HG03060 (cell line): Measurements from ENCODE around the gene P2RY2.
"Not testable (repeated sequence)": the region's sequence is repeated elsewhere in the genome, so short reads cannot be mapped to it uniquely, and the experiment has no call there.

ENCODE experiments used
- ATAC-seq: cut with Tn5 transposase; IDR thresholded peaks from one replicate; pipeline ENCODE4 v1.9.1; 2021; ENCODE audit warnings: low read depth, moderate number of reproducible peaks; ENCODE audit not compliant: unreplicated experiment

The P2RY2 gene

DNA sequence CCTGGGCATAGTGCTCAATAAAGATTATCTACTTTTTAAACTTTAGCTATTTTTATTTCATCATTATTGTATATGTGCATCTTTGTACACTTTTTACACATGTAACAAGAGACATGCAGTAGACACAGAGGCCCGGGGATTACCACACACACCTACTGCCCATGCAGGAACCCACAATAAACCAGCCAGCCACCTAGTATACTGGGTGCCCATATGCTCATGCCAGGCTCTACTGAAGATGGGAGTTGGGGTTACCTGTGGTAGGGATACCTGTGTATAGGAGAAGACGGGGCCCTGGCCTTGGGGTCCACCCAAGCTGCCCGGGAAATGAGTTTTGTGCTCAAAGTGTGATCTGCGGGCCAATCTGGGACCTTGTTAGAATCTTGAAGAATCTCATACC is 31.2 kb upstream of the P2RY2 start:
- no peak for ATAC-seq

DNA sequence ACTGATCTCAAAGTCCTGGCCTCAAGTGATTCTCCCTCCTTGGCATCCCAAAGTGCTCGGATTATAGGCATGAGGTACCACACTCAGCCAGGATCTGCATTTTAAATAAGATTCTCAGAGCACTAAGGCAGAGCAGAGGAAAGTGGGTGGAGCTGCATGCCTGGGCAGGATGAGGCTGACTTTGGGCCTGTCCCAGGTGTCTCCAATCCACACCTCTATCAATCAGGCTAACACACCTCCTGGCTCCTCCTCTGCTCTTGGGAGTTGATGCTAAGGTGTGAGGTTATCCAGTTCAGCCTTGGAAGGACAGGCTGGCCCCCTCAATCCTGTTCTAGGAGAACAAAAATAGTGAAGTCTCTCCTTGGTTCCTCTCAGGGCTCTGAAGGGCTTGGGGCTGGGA is 30.2 kb upstream of the P2RY2 start:
- ATAC-seq, result no peak

DNA sequence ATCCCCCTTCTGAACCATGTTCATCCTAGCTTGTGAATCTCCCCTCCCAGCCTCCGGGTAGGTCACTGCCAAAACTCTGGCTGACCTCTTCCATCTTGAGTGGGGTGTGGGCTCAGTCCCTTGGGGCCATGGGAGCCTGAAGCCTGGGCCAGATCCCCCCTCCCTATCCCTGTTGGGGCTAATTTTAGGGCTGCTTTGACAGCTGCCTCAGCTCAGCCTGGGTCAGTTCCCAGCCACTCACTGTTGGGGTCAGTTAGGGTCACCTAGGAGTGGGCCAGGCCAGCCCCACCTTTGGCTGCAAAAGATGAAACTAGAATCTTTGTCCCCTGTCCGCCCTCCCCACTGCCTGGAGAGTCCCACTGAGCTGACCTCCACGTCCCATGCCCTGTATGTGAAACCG is 29.8 kb upstream of the P2RY2 start:
- ATAC-seq, result no peak

DNA sequence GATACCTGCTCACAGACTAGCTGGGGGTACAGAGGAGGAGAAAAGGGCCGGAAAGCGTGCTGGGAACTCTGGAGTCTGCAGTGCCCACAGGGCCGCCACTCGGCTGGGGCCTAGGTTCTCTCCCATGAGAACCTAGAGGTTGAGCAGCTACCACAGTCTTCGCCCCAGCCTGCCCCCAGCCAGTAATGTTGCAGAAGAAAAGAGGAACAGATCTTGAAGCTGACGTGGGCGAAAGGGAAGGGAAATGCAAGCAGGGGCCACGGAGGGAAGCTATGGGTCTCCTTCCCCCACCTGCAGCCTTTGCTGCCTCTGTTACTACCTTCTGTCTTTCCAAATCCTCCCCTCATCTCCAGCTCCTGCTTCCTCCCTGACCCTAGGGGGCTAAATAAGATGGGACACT is 28.8 kb upstream of the P2RY2 start:
- no peak for ATAC-seq

DNA sequence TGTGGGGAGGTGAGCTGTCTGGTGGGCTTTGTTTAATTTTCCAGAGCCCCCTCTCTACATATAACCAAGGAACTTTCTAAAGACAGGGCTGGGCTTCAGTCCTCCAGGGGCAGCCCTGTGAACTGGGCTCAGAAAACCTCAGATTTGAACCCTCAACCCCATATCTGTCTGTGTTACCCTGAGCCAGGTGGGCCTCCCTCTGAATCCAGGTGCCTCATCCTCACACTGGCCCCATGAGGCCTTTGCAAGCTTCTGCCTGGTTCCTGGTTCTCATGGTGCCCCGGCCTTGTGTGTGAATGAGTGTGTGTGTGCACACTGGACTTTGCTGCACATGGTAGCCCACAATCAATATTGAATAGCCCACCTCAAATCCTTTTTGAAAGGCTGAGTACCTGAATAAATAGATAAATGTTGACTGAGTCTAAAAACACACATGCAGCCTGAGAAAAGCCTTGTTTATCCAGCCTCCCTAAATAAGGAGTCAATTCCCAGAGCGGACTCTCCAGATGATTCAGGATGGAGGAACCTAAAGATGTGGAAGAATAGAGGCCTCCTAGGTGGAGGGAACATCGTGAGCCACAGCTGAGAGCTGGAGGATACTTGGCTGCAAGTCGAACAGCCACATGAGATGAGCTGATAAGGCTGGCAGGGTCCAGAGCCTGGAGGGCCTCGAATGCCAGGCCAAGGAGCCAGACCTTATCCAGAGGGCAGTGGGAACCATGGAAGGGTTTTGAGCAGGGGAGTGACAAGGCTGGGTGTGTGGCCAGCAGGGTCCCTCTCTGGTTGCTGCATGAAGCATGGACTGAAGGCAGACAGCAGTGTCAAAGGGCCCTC is 28.1 kb upstream of the P2RY2 start:
- no peak for ATAC-seq

DNA sequence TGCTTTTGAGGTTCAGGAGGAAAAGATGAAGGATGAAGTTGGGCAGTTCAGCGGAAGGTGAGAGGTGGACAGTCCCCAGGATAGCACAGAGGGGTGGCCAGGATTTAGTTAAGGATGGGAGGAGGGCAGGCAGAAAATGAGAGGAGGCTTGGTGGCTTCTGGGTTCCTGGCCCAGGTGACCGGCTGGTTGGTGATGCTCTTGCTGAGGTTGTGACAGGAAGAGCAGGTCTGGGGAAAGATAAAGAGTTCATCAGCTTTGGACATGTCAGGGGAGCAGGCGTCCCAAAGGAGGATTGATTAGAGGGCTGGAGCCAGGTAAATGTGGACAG is 27.6 kb upstream of the P2RY2 start:
- ATAC-seq, result no peak

DNA sequence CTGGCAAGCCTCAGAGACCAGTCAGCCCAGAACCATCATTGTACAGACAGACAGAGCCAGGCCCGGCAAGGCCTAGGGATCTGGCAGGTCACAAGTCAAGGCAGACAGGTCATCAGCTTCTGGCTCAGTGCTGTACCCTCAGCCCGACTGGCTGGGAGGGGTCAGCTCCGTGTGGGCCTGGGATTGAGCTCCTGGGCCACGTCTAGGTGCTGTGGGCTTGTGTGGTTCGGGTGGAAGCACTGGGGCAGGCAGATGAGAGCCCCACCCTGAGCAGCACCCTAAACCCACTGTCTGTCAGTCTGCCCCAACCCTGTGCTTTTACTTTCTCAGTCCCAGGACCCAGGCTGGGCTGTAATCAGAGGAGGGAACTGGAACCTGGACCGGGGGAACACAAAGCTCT is 26.9 kb upstream of the P2RY2 start:
- ATAC-seq, result no peak

DNA sequence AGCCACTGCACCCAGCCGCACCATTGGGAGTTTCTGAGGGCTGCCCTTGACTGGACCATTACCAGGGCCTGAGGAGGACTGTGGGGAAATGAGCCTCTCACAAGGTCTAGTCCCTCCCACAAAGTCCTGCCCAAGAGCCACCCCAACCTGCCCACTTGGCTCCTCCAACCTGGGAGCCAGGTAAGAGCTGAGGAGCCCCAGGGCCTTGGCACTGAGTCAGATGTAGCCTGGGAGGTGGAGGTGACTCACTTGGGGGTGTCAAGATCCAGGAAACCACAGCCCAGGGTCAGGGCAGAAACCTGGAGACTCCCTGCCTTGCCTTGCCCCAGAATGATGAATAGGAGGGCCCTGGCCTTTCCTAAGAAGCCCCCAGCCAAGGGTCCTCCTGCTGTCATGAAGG is 25.8 kb upstream of the P2RY2 start:
- no peak for ATAC-seq

DNA sequence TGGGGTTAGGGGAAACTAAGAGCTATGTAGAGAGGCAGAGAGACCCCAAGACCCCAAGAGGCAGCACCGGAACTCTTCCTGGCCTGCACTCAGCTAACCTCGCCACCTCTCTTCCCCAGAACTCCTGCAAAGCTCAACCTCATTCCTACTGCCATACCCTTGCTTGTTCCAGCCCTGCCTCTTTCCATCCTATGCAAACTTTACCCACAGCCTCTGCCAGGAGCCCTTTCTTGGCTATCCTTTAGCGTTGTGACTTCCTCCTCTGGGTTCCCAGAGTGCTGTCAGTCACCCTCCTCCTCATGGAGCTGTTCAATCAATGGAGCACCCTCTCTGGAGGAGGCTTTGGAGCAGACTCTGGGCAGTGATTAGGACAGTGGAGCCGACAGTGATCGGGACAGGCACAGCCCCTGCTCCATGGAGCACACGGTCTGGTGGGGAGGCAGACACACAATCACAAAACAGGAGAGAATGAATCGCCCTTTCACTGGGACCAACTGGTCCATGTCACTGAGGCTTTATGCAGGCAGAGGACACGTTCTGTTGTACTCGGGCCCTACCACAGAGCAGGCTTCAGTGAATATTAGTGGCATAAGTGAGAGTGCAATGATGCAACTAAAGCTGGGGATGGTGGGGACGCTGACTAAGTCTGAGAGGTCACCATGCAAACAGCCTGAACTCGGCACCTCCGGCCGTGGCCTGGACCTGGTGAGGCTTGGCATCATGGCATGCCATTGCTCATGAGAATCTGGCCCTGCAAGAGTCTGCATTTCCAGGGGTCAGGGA is 24.6 kb upstream of the P2RY2 start:
- ATAC-seq, result no peak

DNA sequence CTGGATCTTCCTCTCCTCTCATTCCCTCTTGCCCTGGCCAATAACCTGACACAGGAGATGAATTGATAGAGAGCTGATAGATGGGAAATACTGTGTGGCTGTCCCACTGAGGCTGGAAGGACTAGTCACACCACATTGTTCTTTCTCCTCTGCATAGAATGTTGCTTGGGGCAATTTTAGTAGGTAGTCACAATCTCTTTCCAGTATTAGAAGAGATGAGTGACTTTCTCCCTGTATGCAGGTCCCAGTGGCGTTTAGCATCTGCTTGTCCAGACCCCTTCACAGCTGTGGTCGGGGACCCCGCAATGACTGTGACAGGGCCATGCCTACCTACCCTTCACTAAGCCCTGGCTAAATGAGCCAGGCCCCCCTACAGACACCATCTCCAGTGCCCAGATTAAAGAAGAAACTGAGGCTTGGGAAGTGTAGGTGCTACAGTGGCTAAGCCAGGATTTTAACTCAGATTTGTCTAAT is 24.0 kb upstream of the P2RY2 start:
- no peak for ATAC-seq

DNA sequence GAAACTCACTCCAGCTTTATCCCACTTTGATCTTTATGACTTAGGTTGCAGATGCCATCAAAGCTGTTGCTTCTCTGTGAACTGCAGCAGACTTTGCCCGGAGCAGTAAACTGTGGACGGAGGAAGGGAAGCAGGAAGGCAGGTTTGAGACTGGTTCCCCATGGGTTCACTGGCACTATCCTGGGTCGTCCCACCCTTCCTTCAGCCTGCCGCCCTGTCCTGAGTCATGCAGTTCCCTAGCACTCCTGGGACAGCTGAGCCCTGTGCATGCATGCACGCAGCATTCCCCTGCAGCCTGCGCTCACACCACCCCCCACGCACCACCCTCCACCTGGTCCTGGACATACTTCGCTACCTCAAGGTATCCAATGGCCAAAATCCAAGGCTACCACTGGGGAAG is 23.5 kb upstream of the P2RY2 start:
- no peak for ATAC-seq

DNA sequence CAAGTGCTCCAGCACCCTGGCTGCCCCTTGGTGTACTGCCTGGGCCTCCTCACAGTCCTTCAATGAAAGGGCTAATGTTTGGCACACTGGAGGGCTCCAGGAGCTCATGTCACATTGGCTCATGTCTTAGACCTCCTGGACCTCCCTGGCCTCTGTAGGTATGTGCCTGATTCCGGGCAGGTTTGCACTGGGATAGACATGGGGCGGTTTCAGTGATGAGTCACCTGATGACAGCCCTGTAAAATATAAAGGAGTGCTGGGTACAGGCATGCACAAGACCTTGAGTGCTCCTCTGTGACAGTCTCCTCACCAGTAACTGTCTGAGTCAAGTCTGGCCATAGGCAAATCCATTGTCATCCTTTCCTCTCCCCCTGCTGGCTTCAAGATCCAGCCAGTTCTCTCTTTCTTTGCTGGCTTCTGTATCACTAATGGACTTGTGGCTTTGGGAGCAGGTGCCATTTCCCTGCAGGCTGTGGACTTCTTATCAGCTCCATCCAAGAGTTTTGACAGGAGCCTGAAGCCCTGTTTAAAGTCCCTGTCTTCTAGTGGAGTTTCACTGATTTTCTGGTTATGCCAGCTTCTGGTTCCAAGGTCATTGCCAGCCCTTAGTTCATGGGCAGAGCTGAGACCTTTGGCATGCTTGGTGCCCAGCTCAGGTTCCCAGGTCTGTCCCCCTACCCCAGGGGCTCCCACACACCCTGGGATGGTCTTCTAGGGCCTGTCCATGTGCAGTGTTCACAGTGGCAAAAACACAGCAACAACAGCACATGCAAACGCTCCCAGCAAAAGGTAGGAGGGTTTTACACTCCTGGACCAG is 22.7 kb upstream of the P2RY2 start:
- no peak for ATAC-seq

DNA sequence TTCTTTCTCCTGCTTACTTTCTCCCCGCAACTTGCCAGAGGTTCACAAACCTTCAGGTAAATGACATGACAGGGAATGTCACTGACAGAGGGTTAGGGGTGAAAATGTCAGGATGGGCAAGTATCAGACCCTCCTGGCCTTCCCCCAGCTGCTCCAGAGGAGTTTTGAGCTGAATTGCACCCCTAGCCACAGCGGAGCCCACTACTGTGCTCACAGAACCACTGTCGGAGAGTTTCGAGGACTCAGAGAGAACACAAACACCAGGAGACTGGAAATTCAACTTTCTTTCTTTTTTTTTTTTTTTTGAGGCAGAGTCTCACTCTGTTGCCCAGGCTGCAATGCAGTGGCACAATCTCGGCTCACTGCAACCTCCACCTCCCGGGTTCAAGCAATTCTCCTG is 21.5 kb upstream of the P2RY2 start:
- ATAC-seq, result no peak

DNA sequence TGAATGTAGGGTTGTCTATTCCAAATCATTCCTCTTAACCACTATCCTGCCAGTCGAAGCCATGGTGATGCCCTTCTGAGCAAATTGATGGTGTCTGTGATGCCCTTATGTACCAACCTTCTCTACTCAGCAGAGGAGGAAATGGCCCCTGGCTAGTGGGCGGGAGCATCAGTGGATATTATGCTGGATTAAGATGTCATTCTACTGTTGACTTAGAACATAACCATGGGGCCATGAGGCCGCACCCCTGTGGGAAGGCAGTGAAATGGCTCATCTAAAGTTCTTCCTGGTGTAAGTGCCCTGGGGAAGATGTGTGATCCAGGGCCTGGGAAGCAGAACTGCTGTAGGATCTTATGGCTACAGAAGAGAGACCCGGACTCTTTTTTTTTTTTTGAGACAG is 20.7 kb upstream of the P2RY2 start:
- ATAC-seq, result no peak

DNA sequence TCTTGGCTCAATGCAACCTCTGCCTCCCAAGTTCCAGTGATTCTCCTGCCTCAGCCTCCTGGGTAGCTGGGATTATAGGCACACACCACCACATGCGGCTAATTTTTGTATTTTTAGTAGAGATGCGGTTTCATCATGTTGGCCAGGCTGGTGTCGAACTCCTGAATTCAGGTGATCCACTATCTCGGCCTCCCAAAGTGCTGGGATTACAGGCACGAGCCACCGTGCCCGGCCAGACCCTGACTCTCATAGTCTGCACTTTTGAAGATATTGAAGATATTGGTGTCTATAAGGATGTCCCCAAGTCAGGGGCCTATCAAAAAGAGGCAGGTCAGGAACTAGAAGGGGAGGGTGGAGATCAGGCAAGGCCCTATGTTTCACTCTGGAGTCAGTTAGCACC is 20.3 kb upstream of the P2RY2 start:
- not testable (repeated sequence) for ATAC-seq

DNA sequence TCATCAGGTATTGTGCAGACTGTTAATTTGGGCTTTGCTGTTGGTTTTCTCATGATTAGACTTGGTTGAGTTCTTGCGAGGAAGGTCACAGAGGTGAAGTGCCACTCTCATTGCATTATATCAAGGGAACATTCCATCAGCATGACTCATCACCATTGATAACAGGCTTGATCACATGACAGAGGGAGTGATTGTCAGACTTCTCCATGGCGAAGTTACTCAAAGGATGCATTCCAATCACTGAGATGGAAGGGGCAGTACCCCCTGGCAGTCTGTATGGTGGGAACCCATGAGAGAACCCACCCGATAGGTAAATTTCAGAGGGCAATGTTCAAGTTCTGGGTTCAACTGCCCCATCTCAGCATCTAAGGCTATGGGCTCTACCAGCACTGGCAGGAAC is 19.4 kb upstream of the P2RY2 start:
- no peak for ATAC-seq

DNA sequence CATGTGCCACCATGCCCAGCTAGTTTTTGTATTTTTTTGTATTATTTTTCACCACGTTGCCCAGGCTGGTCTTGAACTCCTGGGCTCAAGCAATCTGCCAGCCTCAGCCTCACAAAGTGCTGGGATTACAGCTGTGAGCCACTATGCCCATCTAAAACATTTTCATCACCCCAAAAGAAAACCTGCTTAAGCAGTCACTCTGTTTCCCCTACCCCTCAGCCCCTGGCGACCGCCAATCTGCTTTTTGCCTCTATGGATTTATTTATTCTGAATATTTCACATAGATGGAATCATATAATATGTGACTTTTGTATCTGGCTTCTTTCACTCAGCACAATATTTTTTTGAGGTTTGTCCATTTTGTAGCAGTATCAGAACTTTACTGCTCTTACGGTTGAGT is 18.6 kb upstream of the P2RY2 start:
- no peak for ATAC-seq

DNA sequence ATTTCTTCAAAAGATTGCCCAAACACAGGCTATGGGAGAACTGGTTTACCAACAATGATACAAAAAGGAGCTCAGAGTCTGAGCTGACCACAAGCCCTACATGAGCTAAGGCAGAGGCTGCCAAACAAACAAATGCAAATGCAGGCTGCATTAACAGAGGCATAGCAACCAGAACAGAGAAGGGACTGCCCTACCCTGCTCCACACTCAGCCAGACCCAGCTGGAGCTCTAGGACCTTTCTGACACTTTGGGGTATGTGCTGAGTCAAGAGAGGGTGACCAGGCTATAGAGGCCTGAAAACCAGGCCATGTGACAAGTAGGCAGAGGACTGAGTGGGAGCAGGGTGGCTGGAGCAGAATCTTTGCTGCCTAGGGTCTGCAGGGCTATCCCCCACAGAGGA is 17.8 kb upstream of the P2RY2 start:
- ATAC-seq, result no peak

DNA sequence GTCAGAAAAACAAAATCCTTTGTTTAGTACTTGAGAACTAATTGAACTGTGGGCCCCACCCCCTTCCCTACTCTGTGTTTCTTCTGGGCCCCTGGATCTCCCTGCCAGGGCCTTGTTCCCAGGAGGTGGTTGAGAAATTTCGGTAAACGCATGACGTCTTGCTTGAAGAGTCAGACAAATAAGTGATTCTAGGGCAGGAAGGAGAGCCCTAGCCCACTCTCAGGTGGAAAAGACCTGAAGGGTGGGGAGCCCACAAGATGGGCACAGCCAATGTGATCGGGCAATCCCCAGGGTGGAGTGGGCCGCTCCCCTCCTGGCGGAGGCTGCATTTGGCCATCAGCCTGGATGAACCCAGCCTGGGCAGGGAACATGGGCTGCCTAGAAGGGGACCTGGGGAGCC is 16.8 kb upstream of the P2RY2 start:
- no peak for ATAC-seq

DNA sequence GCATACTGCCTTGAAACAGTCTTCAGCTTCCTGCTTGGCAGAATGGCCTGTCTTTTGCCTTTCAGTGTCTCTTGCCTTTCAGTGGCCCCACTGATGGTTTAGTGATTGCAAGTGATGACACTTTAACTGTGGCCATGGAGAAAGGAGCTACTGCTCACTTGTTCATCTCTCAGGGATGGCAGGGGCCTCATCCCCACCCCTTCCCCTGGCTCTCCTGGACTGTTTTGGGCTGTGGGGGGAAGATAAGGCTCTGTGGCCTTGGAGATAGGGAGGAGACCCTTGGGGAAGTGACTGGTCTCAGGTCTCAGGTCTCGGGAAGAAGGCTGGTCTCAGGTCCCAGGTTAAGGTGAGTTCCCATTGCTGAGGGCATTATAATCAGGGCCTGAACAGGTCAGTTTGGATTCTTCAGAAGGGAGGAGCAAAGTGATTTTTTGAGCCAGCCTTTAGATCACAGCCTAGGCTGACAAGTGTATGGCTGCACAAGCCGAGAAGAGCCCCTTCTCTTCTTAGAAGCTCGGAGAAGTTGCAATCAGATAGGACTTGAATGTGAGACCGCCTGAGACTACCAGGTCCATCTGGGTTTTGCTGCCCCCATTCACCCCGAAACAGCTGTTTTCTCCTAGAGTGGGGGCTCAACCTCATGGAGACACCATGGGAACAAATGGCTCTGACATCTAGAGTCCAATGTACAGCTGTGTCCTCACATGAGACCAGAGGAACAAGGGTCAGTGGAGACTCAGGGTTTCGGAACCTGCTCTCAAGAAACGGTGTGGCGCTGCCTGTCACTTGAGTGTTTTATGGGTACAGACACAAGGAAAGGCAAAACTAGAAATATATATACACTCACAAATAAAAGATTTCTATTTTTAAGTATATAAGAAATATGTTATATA is 15.9 kb upstream of the P2RY2 start:
- no peak for ATAC-seq
